HG03575 (cell line): ENCODE measurements around the gene RS1.

Source experiments
- ATAC-seq: cut with Tn5 transposase; IDR thresholded peaks from one replicate; pipeline ENCODE4 v1.9.1; 2021; ENCODE audit not compliant: unreplicated experiment, insufficient number of reproducible peaks, low FRiP score; ENCODE audit errors: extremely low read depth

The RS1 gene

DNA sequence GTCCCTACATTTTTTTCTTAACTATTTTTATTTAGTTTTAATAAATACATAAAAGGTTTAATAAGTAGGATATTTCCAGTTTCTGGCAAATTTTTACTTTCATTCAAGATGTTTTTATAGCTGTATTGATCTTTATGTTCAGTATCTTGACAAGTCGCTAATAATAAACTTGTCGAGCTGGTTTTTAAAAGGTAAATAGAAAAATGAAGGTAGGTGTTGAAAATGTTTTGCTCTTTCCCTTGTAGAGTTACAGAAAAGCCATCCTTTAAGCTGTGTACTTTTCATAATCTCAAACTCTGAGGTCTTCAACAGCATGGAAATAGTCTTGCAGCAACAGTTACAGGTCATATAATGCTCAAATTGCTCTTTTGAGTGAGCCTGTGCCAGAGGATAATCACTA is 52.6 kb downstream of the RS1 start:
- ATAC-seq, result no peak

DNA sequence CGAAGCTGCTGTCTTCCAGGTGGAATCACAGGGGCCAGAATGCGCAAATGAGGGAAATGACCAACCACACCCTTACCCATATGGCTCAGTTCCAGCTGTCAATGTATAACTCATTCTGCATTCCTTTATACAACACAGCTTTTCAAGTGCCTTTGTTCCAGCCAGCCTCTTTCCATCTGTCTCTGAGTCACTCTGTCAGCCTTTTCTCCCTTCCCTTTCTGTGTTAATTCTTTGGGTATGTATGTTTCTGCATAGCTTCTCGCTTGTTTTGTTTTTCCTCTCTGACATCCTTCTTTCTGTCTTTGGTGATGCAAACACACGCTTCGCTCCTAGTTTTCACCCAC is 54.5 kb downstream of the RS1 start:
- no peak for ATAC-seq

DNA sequence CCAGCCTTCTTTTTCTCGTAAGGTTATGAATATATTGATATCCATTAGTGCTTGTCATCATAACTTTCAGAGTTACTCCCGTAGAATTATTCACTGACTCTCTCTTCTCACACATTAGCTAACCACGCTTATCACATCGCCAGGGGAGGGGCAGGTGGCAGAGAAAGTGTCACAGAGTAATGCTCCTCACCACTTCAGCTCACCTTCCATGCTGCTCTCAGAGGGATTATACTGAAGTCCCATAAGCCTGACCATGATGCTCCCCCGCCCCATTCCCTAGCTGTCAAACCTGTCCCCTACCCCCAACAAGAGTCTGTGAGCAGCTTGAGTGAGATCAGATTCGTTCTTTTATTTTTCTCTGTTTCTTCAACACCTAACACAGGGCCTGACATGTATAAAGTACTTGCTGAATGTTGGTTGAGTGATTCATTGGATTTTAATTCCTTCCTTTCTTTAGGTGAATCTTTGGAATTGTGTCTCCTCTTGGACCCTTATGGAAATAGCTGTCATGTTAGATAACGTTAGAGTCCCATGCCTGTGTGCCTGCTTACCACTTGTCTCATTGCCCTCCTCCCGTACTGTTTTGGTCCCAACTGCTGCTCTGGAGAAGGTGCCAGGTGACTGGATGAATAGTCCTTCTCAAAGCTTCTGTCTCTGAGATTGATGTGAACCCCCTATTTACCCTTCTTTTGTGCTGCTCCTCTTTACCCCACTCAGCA is 55.1 kb downstream of the RS1 start:
- no peak for ATAC-seq

DNA sequence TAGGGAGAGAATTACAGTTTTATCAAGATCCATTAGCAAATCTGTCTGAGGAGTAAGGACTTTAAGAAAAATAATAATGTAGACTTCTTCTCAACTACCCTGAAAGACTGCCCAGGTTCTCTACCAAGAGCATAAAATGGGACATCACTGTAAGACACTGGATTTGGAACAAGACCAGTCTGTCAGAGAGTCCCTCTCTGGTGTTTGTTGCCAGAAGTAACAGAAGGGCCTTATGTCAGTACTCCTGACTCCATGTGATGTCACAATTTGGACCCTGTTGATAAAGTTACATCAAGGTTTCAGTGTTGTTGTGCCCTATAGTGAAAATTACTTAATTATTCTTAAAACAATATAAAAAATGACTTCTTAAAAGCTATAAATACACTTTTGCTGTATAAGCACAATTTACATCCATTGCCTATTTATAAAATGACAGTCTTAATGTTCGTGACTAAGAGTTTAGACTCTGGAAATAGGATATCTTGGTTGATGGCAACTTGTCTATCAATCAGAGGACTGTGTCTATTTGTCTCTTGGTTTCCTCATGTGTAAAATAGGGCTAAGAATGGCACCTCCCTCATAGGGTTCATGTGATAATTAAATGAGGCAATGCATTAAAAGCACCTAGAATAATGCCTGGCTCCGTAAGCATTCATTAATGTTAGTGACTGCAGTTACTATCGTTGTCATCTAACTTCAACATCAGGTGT is 57.8 kb downstream of the RS1 start:
- ATAC-seq, result no peak

DNA sequence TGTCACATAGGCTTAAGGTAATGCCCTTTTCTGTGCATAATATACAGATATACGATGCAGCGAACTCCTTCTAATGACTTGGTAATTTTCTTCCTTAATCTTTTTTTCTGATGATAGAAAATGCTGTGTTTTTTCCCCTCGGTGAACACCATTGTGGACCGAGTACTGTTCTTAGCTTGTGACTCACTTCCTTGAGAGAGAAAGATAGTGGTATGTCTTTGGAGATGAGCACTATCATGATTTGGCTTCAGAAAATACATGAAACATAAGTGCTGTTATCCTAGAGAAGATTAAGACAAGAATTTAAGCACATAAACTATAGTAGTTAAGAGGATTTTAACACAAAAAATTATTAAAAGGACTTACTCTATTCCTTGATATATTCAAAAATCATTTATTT is 63.9 kb downstream of the RS1 start:
- ATAC-seq, result no peak

DNA sequence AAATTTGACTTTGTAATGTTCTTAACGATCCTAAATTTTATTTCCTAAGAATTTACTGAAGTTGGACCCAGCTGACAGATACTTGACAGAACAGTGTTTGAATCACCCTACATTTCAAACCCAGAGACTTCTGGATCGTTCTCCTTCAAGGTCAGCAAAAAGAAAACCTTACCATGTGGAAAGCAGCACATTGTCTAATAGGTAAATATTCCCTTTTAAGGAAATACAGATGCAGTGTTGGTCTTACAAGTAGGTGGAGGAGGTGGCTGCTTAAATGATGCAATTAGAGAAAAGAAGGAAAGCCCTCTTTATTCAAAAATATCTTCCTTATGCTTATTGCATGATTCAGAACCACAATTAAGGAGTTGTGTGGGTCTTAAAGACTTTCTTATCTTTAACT is 73.5 kb downstream of the RS1 start:
- ATAC-seq, result no peak

DNA sequence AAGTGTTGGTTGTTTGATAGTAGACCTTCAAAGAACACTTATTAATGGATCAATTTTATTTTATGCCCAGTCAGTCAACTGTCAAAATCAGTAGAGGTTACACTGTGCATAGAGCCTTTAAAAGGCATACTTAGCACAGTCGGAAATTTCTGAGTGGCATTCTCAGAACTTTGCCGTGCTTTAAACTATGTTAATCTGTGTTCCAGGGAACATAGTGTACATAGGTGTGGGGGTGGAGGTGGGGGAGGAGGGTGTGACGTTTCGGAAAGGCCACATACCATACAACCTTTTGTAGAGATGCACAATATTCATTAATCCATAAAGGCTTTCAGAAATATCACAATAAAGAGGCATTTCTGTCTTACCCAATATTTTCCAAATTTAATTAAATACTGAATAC is 75.8 kb downstream of the RS1 start:
- no peak for ATAC-seq

DNA sequence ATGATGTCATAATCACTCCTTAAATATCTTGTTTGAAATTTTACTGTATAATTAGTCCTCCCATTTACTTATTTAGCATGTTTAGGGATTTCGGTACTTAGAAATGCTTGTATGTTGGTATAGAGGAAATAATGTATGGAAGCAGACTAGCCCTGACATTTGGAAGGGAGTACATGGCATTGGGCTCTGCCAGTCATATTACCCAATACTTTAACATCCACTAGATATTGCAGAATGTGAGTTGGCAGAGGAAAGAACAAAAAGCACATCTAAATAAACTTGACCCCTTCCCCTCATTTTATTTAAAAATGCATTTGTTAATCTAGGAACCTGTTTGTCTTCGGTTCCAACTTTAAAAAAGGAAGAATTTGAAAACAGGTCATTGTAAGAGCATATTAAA is 77.8 kb downstream of the RS1 start:
- ATAC-seq, result no peak

DNA sequence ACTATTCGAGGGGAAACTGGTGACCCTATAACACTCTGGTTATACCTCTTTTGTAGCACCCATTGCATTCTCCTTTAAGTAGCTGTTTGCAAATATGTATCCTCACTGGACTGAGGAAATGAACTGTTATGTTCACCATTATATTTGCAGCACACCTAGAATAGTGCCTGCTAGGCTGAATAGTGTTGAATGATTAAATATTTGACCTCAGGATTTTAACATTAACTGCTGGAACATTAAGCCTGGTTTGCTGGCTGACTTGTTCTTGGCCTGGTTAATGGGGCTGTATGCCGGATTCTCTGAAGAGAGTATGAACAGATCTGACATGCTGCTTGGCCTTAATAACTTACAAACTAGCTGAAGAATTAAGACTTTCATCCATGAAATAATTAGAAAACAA is 80.1 kb downstream of the RS1 start:
- ATAC-seq, result no peak
